ENCODE measurements around the gene ASB3.

DNA sequence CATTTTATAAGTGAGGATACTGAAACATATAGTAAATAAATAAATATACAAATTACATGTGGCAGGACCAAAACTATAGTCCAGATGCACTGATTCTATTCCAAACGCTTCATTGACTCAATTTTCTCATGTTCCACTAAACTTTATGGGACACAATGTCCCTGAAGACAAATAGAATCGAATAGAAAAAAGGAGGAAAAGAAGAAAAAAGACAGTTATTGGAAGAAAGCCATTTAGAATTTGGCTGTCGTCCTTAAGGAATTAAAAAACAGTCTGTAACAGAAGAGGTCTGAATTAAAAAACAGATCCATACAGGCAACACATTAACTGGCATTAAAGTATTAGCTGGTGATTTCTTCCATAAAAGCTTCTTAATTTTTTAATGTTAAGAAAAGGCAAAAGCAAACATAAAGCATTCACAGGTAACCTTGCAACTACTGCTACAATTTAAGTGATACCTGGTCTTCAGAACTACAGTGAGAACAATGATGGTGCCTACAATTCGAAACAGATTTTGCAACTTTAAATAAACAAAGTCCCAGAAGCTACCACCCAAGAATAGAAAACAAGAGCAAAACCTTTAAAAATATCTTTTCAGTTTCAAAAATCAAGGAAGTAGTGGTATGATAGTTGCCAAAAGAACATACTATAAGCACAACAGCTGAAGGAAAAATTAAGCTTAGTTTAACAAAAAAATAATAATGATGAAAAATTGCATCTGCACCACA is 36.5 kb downstream of the ASB3 start:
- TF ChIP-seq, protein P1, sequence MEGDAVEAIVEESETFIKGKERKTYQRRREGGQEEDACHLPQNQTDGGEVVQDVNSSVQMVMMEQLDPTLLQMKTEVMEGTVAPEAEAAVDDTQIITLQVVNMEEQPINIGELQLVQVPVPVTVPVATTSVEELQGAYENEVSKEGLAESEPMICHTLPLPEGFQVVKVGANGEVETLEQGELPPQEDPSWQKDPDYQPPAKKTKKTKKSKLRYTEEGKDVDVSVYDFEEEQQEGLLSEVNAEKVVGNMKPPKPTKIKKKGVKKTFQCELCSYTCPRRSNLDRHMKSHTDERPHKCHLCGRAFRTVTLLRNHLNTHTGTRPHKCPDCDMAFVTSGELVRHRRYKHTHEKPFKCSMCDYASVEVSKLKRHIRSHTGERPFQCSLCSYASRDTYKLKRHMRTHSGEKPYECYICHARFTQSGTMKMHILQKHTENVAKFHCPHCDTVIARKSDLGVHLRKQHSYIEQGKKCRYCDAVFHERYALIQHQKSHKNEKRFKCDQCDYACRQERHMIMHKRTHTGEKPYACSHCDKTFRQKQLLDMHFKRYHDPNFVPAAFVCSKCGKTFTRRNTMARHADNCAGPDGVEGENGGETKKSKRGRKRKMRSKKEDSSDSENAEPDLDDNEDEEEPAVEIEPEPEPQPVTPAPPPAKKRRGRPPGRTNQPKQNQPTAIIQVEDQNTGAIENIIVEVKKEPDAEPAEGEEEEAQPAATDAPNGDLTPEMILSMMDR (IDR thresholded peaks at IDR 0.05), result no peak
- no peak for TF ChIP-seq POLR2A (IDR thresholded peaks at IDR 0.05)

Data from transverse colon (tissue), 3 donors.